Right lobe of liver (tissue), 6 donors: Measurements from ENCODE around the gene LEAP2. TPM values are rescaled to one million over a fixed set of nuclear protein-coding genes. Genes with fewer than 3 reads are reported as not detected.

Experiments used
- ATAC-seq, 4 donors: fragments of 200-7000 bp; cut with Tn5 transposase; one replicate each; pipeline ENCODE4 v1.9.1; 2020; ENCODE audit warnings: mild to moderate bottlenecking in 4 of 4, moderate library complexity in 4 of 4
- DNase-seq, 3 donors: peaks; one replicate each; pipeline ENCODE4 v3.0.0-alpha.2; 2020
- H3K27ac ChIP-seq, 3 donors: fragments of 200-600 bp; one replicate each; pipeline ENCODE4 v1.8.0; 2022
- H3K27me3 ChIP-seq, 2 donors: fragments of 200-600 bp; one replicate each; pipeline ENCODE4 v1.8.0; 2022
- H3K36me3 ChIP-seq, 4 donors: fragments of 200-600 bp; sonication (generic) in 1 of 4; one replicate each; pipeline versions ENCODE4 v1.5.1 to v1.8.0; 2017 to 2022; ENCODE audit warnings: control low read depth in 1 of 4
- H3K4me1 ChIP-seq, 4 donors: fragments of 200-600 bp; sonication (generic) in 1 of 4; one replicate each; pipeline versions ENCODE4 v1.5.1 to v1.8.0; 2017 to 2022; ENCODE audit warnings: control low read depth in 1 of 4
- H3K4me3 ChIP-seq, 3 donors: fragments of 200-600 bp; one replicate each; pipeline ENCODE4 v1.8.0; 2022
- H3K9me3 ChIP-seq, 4 donors: fragments of 200-600 bp; sonication (generic) in 1 of 4; one replicate each; pipeline versions ENCODE4 v1.5.1 to v1.8.0; 2017 to 2022; ENCODE audit warnings: control low read depth in 1 of 4
- CTCF ChIP-seq, 4 donors: fragments of 200-600 bp in 3 of 4; fragments of 450-650 bp in 1 of 4; IDR thresholded peaks; one replicate each; pipeline versions ENCODE4 v1.5.1 to v1.8.0; 2016 to 2022; ENCODE audit warnings: antibody characterized with exemption in 4 of 4, mild to moderate bottlenecking in 2 of 4
- POLR2A ChIP-seq: fragments of 450-650 bp; IDR thresholded peaks from one replicate; pipeline ENCODE4 v1.6.1; 2017; ENCODE audit warnings: antibody characterized with exemption, mild to moderate bottlenecking
- WGBS: methylation state at CpG from one replicate; pipeline ENCODE4 v1.1.6; 2018; ENCODE audit warnings: low coverage, low lambda C conversion rate; ENCODE audit not compliant: insufficient coverage; ENCODE audit errors: missing lambda C conversion rate; 5-methylcytosine and 5-hydroxymethylcytosine counted together
- intact Hi-C, 2 donors: fragments of 100-400 bp; cut with DNase I; formaldehyde crosslinking; loops; one replicate each; pipeline versions ENCODE4 v1.11.2 to v1.14.1; 2022
- total RNA-seq, 6 experiments: library from RNA; depleted of rRNA in 2 of 6; stranded (reverse); fragments of >200 nt in 2 of 6; fragmentation: NEBNext Ultra II Directional in 3 of 6; extraction: Animal tissue kit (Norgen Biotek cat#: 25700) in 3 of 6; gene quantifications; one replicate each; pipeline versions ENCODE4 v1.1.0 to v1.2.4, GENCODE V29; 2016 to 2023
- donor health status: DM: no; HTN: yes; CAD: no.
- donor health status: DM: no; HTN: no; CAD: no.
- donor health status: DM: no; HTN: no; CAD: no.
- donor health status: DM: no; HTN: yes; CAD: no.
- donor health status: DM: no; HTN: yes; CAD: no.

Gene LEAP2
- total RNA-seq, 6 experiments from 2014 or later, result 120 to 439 (median 214) TPM

- DNase-seq (no peak), ATAC-seq (peak; percentile 5 to 25 (median 16))
- Histone ChIP-seq H3K27me3 (no peaks in the 10 kb centered on the region), H3K9me3 (no peaks in the 10 kb centered on the region), H3K4me1 (no peaks in the 10 kb centered on the region), H3K4me3 (no peak overlapping the region), H3K36me3 (peaks cover 8 to 91% (median 49%) of the 10 kb centered on the region in 4 donors), H3K27ac (no peak overlapping the region)
- intact Hi-C loops, result loop anchor here in 1 of 2 donors (10.0 kb wide), 1 partner anchor 61 kb away; no protein-coding TSS in a partner anchor
- WGBS, result 84% methylated on average over 11 of the region's 11 CpGs
- TF ChIP-seq CTCF (IDR thresholded peaks at IDR 0.05), result no peak
- TF ChIP-seq POLR2A, result peak; percentile 3
Measured at GRCh38 chr5:132886064-132886823, 12.8 kb downstream of the LEAP2 start.

GRCh38 chr5:132887283-132887682 lies 13.8 kb downstream of the LEAP2 start:
- no peaks in the 10 kb centered on the region for H3K9me3 ChIP-seq
- H3K4me3 ChIP-seq, result no peak overlapping the region
- H3K27me3 ChIP-seq, result no peaks in the 10 kb centered on the region
- no peaks in the 10 kb centered on the region for H3K4me1 ChIP-seq
- intact Hi-C loops, result loop anchor here in 1 of 2 donors (10.0 kb wide), 1 partner anchor 62 kb away; no protein-coding TSS in a partner anchor
- WGBS, result 6% methylated on average over 1 of the region's 1 CpG
- peaks cover 8 to 91% (median 51%) of the 10 kb centered on the region in 4 donors for H3K36me3 ChIP-seq
- H3K27ac ChIP-seq, result no peak overlapping the region
- ATAC-seq, result peak; percentile 11 to 56 (median 33)
- no peak for TF ChIP-seq POLR2A
- no peak for TF ChIP-seq CTCF (IDR thresholded peaks at IDR 0.05)
- DNase-seq, result no peak

GRCh38 chr5:132889501-132889900 lies 16.0 kb downstream of the LEAP2 start:
- TF ChIP-seq POLR2A, result peak; percentile 3
- no peak for TF ChIP-seq CTCF (IDR thresholded peaks at IDR 0.05)
- peaks cover 8 to 92% (median 59%) of the 10 kb centered on the region in 4 donors for H3K36me3 ChIP-seq
- no peak for DNase-seq
- no peaks in the 10 kb centered on the region for H3K9me3 ChIP-seq
- intact Hi-C loops, result loop anchor here in 1 of 2 donors (10.0 kb wide), 1 partner anchor 65 kb away; no protein-coding TSS in a partner anchor
- no peak overlapping the region for H3K27ac ChIP-seq
- H3K4me3 ChIP-seq, result no peak overlapping the region
- no peak for ATAC-seq
- no peaks in the 10 kb centered on the region for H3K27me3 ChIP-seq
- no peaks in the 10 kb centered on the region for H3K4me1 ChIP-seq

GRCh38 chr5:132890817-132891216 lies 17.3 kb downstream of the LEAP2 start:
- TF ChIP-seq CTCF (IDR thresholded peaks at IDR 0.05) (no peak), POLR2A (no peak)
- Histone ChIP-seq H3K36me3 (peaks cover 6 to 95% (median 56%) of the 10 kb centered on the region in 4 donors), H3K27me3 (no peaks in the 10 kb centered on the region), H3K9me3 (no peaks in the 10 kb centered on the region), H3K27ac (no peak overlapping the region), H3K4me3 (no peak overlapping the region), H3K4me1 (no peaks in the 10 kb centered on the region)
- ATAC-seq (no peak), DNase-seq (no peak)
- WGBS, result 95% methylated on average over 4 of the region's 4 CpGs
- intact Hi-C loops, result no loop called here
